Measurements from ENCODE around the gene SLC35A3.
"Not testable (repeated sequence)": the region's sequence is repeated elsewhere in the genome, so short reads cannot be mapped to it uniquely, and the experiment has no call there.

SLC35A3 gene

GRCh38 chr1:100037656-100037926, 67.8 kb downstream of the SLC35A3 start:
- no peak for DNase-seq

GRCh38 chr1:100037927-100038659, 68.3 kb downstream of the SLC35A3 start:
- peak; percentile 81 for DNase-seq

- DNase-seq = peak; percentile 63
Observed at GRCh38 chr1:100038660-100039287, 69.0 kb downstream of the SLC35A3 start.

- DNase-seq = no peak
Observed at GRCh38 chr1:100039591-100039990, 69.8 kb downstream of the SLC35A3 start.

- DNase-seq = no peak
Observed at GRCh38 chr1:100045206-100045605, 75.4 kb downstream of the SLC35A3 start.

GRCh38 chr1:100047235-100047708, 77.5 kb downstream of the SLC35A3 start:
- not testable (repeated sequence) for DNase-seq

- DNase-seq = no peak
Observed at GRCh38 chr1:100050139-100050538, 80.3 kb downstream of the SLC35A3 start.

- DNase-seq = no peak
Observed at GRCh38 chr1:100051401-100051800, 81.6 kb downstream of the SLC35A3 start.

GRCh38 chr1:100051893-100052292, 82.1 kb downstream of the SLC35A3 start:
- no peak for DNase-seq

- no peak for DNase-seq
Observed at GRCh38 chr1:100053119-100053518, 83.3 kb downstream of the SLC35A3 start.

- DNase-seq = no peak
Observed at GRCh38 chr1:100053727-100054126, 83.9 kb downstream of the SLC35A3 start.

GRCh38 chr1:100061681-100062080, 91.9 kb downstream of the SLC35A3 start:
- DNase-seq = no peak

GRCh38 chr1:100065183-100065968, 95.6 kb downstream of the SLC35A3 start:
- no peak for DNase-seq

GRCh38 chr1:100065969-100066227, 96.1 kb downstream of the SLC35A3 start:
- no peak for DNase-seq

GRCh38 chr1:100070201-100070939, 100.6 kb downstream of the SLC35A3 start:
- DNase-seq = no peak

- DNase-seq = no peak
Observed at GRCh38 chr1:100073531-100073930, 103.7 kb downstream of the SLC35A3 start.

- DNase-seq = no peak
Observed at GRCh38 chr1:100074604-100075395, 105.0 kb downstream of the SLC35A3 start.

- DNase-seq = no peak
Observed at GRCh38 chr1:100075773-100076172, 106.0 kb downstream of the SLC35A3 start.

GRCh38 chr1:100076319-100076718, 106.5 kb downstream of the SLC35A3 start:
- no peak for DNase-seq

GRCh38 chr1:100076744-100077143, 106.9 kb downstream of the SLC35A3 start:
- DNase-seq = no peak

GRCh38 chr1:100077531-100077930, 107.7 kb downstream of the SLC35A3 start:
- no peak for DNase-seq

- no peak for DNase-seq
Observed at GRCh38 chr1:100080331-100080730, 110.5 kb downstream of the SLC35A3 start.

All from activated CD4-positive, alpha-beta T cell treated with anti-CD3 and anti-CD28 coated beads for 1 hour (primary cell).